HG02588 (cell line): Measurements from ENCODE around the gene WIF1.

Experiments used
- ATAC-seq: cut with Tn5 transposase; IDR thresholded peaks from one replicate; pipeline ENCODE4 v1.9.1; 2021; ENCODE audit warnings: mild to moderate bottlenecking, moderate library complexity; ENCODE audit not compliant: unreplicated experiment

WIF1 gene

DNA sequence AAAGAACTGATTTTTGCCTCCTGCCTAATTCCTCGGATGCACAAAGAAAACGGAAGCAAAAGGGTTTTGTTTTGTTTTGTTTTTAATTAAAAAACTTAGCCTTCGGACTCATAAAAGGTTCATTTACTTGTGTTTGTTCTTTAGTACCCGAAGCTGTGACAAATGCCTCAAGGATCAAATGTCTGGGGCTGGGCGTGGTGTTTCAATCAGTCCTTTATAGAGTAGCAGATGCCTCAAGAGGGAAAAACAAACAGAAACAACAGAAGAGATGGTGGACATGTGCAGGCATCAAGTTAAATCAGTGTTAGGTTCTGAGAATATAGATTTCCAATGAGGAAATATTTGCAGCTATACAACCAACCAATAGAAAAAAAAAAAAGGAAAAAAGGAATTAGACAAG, 1.6 kb upstream of the WIF1 start:
- ATAC-seq, result no peak

DNA sequence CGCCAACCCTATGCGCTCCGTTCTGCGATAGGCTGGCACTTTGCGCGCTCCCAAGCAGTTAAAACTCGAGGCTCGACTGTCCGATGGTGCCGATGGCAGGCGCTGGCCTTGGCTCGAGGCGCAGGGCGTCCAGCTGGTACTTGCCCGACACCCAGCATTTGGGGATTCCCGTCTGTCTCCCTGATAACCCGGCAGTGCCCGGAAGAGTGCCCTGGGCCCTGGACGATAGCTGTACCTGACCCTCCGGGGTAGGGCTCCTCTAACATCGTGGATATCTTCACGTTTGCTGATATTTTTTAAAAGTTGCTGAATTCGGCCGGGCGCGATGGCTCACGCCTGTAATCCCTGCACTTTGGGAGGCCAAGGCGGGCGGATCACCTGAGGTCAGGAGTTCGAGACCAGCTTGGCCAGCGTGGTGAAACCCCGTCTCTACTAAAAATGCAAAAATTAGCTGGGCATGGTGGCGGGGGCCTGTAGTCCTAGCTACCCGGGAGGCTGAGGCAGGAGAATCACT, 908 bp upstream of the WIF1 start:
- ATAC-seq, result no peak

DNA sequence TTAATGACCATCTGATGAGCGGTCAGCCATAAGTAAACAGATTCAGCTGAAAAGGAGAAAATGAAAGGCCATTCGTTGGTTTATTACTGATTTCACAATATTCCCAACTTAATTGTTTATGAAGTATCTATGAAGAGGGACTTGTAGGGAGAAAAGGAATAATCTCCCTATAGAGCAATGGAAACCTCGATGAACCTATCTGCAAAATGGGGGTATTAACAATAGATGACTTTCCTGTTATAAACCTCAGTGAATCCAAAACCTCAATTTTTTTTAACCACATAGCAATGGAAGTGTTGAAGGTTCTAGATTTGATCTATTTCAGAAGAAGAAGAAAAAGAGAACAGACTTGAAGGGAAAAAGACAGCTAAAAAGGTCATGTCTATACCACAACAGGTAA, 2.0 kb downstream of the WIF1 start:
- ATAC-seq, result no peak

DNA sequence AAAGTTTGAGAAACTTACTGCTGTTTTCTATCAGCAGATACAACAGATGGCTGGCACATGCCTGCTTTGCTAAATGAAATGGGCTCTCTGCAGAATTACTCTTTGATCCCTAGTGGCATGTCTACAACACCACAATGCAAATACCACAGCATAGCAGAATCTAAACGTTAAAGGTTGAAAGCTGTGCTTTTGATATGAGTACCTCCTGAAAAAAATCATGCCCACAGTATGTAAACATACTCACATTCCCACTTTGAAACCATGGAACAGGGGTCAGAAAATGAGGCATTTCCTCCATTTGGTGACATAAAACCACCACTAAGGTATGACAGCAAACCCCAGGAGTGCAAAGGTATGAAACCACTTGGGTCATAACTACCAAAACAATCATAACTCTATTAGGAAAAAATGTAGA, 7.5 kb downstream of the WIF1 start:
- no peak for ATAC-seq

DNA sequence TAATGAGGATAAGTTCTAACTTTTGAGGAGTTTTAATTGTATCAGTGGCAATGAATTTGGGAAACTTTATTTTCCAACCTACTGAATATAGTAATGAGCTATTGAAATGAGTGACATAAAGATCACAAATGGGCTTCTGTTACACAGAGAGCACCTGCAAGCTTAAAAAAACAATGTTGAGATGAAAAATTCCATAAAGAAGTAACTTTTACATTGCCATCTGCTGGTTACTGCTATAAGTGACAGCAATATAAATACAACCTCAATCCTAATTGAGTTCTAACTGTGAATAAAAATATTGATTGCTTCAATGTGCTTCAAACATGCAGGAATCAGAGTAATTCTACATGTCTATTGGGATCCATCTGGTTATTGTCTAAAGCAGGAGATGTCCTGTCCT, 14.2 kb downstream of the WIF1 start:
- ATAC-seq, result no peak

DNA sequence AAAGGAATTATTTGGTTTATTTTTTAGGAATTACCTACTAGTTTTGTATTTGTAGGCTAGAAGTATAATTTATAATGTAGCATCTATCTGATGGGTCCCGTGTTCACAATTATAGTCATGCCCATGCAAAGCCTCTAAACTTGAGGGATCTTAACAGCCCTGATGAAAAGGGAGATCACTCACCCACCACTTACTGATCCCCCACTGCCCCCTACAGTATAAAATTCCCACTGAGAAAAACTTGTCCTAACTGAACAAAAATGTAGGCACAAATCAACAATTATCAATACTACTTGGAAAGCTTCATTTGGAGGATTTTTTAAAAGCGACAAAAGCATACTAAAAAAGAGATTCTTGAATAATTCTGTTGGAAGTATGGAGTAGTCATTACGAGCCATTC, 21.0 kb downstream of the WIF1 start:
- no peak for ATAC-seq

DNA sequence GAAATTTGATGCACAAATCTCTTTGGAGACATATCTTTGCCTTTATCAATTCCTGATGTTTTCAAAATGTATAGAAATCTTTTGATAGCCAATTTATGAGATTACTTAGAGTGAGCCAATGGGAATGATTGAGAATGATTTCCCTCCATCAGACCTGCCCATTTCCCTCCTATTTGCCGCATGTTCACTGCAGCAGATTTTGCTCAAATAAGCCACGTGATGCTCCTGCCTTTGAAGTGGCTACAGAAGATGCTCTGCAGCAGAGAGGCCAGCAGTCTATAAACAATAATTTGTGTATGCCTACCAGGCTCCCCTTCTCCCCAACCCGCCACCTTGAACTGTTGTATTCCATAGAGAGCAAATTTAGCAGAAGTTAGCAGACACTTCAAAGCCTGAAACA, 21.9 kb downstream of the WIF1 start:
- ATAC-seq, result no peak

DNA sequence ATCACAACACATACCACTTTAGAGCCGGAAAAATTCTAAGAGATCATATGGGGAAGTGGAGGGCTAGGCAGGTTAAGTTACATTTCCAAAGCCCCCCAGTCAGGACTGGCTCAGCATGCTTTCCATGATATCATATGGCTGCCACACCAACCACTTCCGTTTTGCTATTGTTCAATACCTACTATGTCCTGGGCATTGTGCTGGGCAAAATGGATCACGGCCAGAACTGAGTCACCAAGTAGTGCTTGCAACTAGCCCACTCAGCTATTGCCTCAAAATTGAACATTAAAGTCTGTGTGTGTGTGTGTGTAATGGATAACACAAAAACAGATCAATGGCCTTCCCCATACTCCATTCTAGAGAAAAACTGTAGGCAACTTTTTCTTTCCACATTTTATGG, 22.7 kb downstream of the WIF1 start:
- no peak for ATAC-seq

DNA sequence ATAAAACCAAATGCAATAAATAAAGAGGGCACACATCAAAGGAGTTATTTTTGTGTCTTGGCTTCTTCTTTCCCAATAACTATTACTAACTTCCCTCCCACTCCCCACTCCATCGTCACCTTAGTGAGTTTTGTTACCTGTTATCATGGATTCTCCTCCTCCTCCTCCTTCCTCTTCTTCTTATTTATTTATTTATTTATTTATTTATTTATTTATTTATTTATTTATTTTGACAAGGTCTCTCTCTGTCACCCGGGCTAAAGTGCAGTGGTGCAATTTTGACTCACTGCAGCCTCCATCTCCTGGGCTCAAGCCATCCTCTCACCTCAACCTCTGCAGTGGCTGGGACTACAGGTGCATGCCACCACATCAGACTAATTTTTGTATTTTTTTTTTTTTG, 26.4 kb downstream of the WIF1 start:
- no peak for ATAC-seq

DNA sequence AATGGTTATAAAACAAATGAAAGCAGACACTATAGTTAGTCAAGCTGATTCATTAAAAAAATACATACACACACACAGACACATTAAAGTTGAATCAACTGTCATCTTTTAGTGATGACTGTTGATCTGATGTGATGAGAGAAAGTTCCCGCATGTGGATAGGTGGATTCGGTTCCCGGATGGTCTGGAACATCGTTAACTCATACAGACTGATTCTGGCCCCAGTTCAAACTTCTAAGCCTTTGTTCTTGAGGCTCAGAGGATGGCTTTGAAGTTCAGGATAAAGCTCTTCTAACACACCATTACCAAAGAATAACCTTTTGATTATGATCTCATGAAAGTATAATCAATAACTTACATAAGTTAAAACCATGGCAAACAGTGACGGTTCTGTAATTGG, 27.5 kb downstream of the WIF1 start:
- no peak for ATAC-seq

DNA sequence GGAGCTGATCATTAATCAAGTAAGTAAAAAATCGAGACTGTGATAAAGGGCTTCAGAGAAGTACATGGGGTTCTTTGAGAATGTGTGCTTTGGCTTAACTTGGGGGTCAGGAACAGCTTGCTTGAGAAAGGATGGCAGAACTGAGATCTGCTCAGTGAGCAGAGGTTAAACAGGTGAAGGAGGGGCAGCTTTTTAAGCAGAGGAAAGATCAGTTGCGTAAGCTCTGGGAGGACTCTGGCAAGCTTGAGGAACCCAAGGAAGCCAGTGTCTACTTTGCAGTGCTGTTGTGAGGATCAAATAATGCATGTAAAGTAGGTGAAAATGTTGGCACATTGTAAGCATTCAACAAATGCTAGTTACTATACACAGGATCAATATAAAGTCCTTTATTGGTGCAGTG, 30.6 kb downstream of the WIF1 start:
- ATAC-seq, result no peak

DNA sequence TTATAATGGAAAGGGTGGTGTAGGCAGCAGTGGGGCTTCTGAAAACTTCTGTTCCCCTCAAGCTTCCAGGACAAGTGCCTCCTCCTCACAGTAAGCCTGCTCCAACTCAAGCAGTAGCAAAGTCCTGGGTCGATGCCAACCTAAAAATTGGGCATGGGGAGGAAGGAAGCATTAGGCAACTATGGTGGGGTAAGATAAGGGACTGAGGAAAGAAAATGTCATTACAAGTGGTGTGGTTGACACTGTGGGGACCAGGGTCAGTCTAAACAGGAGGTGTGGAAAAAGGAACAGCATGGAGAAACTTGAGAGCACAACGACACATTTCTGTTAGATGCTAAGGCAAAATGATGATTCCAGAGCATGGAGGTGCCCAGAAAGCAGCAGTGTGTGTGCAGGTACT, 34.9 kb downstream of the WIF1 start:
- ATAC-seq, result no peak

DNA sequence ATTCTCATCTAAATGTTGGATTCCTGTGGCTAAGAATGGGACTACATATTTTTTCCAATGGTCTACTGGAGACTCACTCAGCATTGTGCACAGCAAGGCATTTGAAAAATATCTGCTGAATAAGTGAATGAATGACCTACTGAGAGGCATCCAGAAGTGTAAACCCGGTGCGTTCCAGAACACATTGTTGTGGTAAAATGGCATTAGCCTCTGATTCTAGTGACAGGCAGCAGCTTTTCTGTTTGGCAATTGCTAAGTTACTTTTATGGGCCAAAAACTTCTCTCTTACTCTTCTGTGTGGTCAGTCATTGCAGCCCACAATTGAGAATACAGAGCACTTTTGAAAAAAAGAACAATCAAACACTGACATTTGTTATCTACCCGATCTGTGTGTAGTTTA, 36.5 kb downstream of the WIF1 start:
- no peak for ATAC-seq

DNA sequence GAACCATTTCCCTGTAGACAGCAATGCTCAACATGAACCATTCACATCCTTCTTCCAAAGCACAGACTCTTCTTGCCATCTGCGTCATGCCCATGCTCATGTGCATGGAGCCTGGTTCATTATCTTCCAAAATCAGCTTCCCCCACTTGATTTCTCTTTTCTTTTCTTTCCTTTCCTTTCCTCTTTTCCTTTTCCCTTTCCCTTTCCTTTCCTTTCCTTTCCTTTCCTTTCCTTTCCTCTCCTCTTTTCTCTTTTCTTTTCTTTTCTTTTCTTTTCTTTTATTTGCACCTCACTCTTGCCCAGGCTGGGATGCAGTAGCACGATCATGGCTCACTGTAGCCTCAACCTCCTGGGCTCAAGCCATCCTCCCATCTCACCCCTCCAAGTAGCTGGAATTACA, 37.5 kb downstream of the WIF1 start:
- no peak for ATAC-seq

DNA sequence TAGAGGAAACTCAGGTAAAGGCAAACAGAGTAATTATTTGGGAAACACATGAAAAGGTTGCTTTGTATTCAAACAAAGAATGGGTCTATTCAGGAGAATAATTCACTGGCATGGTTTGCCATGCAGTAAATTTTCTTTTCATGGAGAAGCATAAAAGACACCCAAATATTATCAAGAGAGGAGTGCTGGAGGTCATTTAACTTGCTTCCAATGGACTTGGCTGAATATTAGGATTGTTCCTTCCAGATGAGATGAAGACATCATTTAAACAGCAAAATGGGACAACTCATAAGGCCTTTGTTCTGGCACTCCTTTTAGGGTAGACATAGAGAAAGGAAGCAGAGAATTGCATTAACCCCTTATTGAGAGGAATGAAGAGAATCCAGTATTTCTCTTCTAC, 38.7 kb downstream of the WIF1 start:
- no peak for ATAC-seq

DNA sequence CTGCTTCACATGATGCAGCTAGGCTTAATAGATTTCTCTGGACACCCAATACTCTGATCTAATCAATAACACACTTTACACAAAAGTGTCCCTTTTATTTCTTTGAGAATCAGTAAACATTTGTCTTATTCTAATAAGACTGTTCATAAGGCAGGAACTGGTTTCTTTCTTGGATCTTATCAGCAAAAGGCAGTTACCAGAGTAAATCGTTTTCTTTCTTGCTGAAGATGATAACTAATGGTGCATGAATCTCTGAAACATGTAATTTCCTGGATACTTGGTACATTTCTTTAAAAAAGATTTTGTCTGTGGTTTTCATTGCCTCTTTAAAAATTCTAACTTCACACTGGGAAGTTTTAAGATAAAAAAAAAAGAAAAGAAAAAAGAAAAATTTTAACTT, 39.6 kb downstream of the WIF1 start:
- ATAC-seq, result no peak

DNA sequence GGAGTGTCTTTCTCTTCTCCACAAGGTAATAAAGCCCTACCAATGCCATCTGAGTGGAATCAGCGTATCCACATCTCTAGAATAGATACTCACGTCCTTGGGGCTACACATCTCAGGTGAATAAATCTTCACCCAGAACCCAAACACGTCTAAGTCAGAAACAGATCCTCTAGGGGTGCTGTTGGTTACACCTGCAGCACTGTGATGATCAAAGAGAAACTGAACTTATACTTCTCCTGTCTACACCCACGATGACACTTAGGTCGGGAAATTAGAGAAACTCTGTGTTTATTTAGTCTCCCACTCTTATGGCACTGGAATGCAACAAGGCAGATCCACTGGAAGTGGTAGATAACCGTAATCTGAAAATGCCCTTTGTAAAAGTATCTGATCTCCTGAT, 46.2 kb downstream of the WIF1 start:
- no peak for ATAC-seq

DNA sequence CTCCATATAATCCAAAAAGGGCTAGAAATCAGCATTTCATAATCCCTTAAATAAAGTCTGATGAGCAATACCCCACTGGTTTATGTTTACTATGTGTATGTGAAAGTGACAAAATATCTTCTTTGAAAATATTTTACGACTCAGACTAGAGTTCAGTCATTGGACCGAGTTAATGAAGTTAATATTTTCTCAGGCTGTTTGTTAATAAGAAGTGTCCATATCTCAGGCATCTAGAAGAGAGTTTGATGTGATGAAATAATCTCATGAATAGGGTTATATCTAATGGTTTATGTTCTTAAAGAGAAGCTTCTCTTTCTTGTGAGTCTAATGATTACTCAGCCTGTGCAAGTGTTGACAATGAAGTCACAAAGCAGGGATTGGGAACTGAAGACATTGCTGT, 51.8 kb downstream of the WIF1 start:
- ATAC-seq, result no peak

DNA sequence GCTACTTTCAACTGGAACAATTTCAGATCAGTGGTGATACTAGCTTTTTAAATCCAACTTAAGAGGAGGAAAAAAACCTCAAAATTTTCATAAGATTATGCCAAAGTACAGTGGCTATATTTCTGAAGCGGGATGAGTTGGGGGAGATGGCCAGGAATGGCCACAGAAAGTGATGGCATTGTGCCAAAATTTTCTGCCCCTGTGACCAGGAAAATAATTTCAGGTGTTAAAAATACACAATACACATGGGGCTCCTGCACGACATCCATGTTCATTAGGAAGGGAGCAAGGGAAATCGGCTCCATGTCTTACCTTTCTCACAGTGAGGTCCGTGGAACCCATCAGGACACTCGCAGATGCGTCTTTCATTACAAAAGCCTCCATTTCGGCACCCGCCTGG, 53.7 kb downstream of the WIF1 start:
- ATAC-seq, result no peak

DNA sequence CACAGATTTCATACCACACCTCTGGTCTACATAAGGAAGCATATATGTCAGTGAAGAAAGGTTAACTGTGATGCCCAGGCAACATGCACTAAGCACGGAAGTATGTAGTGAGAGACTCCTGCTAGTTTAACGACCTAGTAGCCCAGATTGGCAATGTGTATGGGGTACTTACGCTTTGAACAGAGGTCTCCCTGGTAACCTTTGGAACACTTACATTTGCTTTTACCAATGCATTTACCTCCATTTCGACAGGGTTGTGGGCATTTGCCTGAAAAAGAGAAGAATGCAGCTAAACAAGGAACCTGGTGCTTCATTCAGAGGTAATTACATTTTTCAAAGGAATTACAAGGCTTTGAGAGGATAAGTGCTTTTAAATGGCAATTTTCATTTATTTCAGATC, 65.2 kb downstream of the WIF1 start:
- no peak for ATAC-seq

DNA sequence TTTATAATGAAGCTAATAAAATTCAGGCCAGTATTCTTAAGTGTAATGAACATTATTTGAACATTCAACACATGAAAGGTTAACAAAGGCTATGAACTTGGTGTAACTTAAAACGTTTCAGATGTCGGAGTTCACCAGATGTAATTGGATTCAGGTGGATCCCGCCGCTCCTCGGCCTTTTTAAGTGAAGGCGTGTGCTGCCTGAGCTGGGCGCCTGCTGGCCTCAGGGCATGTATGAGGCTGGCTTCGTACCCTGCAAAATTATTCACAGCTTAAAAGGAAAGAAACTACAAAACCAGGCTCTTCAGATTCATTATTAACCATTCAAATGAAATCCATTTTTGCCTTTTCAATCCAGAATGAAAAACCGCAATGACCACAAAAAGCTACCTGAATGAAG, 69.9 kb downstream of the WIF1 start:
- no peak for ATAC-seq

DNA sequence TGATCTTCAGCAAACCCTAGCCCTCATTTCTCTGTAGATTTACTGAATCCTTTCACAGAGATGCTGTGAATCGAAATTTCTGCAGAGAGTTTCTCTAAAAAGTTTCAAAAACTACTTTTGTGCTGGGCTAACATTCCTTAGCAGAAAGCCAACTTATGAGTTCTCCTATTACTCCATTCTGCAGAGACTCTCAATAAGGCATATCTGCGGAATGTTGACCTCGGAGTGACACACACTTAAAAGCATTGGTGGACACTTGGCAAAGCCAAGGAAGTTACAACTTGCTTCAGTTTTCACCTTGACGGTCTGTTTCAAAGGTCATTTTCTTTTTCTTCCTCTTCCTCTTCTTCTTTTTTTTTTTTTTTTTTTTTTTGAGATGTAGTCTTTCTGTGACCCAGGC, 75.8 kb downstream of the WIF1 start:
- ATAC-seq, result no peak

DNA sequence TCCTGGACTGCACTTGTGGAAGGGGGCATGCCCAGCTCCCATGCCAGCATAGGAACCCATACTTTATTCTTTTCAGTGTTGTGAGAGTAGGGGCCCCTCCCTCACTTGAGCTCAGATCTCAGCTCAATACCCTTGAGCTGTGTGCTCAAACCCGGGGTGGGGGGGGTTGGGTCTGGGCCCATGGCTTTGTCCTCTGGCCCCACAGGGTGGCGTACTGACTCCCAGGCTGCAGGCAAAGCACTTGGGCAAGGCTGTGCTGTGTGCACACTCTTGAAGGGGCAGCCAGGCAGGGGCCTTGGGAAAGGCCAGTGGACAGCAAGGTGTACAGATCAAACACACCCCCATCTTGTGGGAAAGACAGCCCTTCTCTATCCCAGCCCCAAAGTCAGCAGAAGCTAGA, 81.8 kb downstream of the WIF1 start:
- no peak for ATAC-seq

DNA sequence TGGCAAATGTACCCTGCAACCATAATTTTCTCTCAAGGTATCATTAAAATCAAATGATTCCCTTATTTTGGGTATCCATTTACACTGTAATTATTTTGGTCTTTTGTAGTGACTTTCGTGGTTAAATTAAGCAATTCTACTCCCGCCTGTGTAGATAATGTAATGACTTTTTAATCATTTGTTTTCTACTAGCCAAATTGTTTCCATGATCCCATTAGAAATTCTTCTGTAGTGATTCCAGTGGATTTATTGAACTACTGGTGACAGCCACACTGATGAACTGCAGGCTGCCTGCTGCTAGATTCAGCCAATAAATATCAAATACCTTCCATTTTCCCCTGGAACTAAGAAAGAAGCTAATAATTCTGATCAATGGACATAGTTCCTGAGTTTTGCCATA, 96.0 kb downstream of the WIF1 start:
- no peak for ATAC-seq
